GM12872 (cell line): Measurements from ENCODE around the gene ACAP3.

Source experiments
- TF ChIP-seq, protein P1 (sequence below): IDR thresholded peaks from 3 replicates; pipeline ENCODE4 v1.5.1; 2011; ENCODE audit warnings: low read depth, mild to moderate bottlenecking, low read length, moderate library complexity; ENCODE audit not compliant: insufficient read depth

The ACAP3 gene

DNA sequence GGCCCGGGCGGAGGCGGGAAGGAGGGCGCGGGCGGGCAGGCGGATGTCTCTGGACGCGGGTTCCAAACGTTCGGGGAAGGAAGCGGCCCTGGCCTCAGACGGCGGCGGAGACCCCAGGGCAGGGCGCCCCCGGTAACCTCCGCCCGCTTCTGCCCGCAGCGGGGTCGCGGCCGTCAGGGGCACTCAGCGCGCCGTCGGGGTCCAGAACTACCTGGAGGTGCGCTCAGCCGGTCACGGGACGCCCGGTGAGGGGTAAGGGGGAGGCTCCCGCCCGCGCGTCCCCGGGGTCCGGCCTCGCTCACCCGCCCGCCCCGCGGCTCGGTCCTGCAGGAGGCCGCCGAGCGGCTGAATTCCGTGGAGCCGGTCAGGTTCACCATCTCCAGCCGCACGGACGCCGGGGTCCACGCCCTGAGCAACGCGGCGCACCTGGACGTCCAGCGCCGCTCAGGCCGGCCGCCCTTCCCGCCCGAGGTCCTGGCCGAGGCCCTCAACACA is 1.1 kb upstream of the ACAP3 start:
- TF ChIP-seq, protein P1, sequence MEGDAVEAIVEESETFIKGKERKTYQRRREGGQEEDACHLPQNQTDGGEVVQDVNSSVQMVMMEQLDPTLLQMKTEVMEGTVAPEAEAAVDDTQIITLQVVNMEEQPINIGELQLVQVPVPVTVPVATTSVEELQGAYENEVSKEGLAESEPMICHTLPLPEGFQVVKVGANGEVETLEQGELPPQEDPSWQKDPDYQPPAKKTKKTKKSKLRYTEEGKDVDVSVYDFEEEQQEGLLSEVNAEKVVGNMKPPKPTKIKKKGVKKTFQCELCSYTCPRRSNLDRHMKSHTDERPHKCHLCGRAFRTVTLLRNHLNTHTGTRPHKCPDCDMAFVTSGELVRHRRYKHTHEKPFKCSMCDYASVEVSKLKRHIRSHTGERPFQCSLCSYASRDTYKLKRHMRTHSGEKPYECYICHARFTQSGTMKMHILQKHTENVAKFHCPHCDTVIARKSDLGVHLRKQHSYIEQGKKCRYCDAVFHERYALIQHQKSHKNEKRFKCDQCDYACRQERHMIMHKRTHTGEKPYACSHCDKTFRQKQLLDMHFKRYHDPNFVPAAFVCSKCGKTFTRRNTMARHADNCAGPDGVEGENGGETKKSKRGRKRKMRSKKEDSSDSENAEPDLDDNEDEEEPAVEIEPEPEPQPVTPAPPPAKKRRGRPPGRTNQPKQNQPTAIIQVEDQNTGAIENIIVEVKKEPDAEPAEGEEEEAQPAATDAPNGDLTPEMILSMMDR: no peak

DNA sequence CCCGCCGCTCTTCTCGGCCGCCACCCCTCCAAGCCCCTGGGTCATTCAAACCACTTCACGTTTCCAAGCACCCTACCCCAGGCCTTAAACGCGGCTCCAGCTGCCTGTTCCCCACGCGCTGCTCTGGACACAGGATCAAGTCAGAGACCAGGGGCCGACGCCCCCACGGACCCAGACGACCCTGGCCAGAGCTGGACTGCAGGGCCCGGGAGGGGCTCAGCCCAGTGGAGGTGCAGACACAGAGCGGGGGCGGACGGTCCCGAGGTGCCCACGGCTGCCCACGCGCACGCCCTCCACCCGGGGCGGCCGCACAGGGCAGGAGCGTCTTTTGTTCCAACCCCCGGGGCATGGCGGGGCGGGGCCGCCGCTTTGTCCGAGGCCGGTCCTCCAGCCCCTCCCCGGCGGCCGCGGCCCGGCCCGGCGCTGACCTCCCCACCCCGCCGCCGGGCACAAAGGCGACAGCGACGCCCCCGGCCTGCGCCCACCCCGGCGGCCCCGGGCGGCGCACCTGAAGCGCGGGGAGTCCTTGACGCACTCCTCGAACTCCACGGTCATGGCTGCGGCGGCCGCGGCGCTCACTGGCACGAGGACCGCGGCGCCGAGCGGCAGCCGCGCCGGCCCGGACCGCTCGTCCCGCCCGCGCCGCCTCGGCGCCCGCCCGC is 338 bp downstream of the ACAP3 start:
- TF ChIP-seq, protein P1: no peak

DNA sequence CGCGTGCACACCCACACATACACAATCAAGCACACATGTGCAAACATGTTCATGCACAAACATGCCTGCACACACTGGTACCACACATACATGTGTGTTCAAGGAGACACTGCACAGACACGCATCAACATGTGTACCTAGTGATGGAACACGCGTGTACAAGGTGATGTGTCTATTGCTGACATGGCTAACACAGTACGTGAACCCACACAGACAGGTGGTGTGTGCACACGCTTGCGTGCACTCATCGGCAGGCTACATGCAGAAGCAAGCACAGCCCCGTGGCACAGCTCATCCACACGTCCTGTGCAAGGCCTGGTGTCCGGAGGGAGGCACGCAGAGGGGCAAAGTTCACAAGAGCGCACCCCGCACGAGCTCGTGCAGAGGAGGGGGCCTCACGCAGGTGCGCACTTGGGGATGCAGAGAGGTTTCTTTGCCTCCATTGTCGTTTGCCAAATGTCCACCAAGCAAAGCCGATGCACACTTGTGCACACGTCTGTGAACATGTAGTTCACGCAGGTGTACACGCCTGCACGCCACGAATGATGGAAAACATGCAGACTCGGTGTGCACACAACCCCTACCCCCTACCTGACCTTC is 969 bp downstream of the ACAP3 start:
- TF ChIP-seq, protein P1: no peak

DNA sequence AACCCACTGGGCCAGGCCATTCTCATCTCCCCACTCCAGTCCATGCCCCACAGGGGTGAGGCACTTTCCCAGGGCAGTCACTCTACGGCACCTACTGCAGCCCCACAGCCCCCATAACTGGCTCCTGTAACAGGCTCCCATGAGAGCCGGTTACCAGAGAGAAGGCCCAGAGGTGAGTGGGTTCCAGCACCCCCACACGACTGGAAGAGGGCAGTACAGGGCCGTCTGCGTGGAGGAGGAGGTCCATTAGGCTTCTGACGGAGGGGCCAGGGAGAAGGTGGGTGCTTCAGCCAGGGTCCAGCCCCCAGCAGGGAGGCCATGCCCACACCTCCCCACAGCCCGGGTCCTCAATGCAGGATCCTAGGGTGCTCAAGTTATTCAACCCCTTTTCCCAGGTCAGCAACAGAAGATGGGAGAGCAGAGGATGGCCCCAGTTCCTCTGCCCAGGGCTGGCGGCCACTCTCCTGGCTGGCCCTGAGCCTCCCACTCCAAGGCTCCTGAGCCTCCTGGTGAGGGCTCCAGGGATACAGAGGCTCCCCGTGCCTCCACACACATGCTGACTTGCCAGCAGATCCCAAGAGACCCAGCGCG is 1.6 kb downstream of the ACAP3 start:
- TF ChIP-seq, protein P1: peak; percentile 49; the same call in 2 of the 3 replicates

DNA sequence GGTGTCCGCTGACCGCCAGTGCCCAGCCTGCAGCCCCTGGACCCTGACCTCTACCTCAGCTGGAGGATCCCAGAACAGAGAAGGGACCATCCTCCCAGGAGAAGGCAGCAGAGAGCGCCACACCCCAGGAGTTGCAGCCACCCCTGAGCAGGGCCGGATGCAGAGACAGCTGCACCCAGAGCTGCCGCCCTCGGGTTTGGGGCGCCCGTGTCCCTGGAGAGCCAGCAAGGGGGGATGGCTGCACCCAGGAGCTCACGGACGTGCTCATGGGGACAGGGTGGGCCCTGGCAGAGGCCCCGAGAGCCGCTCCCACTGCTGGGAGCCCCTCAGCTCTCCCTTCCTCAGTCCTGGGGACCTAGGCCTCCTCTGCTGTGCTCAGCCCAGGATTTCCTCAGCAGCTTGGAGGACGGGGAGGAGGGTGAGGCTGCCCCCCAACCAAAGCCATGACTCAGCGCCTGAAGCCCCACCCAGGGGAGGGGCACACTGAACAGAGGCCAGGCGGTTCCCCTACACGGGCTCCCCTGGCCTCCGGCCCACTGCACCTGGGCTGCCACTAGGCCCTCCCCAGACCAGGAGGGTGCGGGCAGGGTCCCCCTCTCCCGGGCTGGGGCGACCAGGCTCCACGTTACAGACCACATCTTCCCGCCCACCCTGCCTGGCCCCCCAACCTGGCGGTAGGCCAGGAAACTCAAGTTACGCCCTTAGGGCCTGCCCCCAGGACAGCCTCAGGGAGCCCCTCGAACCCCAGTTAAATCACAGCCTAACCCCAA is 2.2 kb downstream of the ACAP3 start:
- TF ChIP-seq, protein P1: peak; percentile 43; the same call in 2 of the 3 replicates

DNA sequence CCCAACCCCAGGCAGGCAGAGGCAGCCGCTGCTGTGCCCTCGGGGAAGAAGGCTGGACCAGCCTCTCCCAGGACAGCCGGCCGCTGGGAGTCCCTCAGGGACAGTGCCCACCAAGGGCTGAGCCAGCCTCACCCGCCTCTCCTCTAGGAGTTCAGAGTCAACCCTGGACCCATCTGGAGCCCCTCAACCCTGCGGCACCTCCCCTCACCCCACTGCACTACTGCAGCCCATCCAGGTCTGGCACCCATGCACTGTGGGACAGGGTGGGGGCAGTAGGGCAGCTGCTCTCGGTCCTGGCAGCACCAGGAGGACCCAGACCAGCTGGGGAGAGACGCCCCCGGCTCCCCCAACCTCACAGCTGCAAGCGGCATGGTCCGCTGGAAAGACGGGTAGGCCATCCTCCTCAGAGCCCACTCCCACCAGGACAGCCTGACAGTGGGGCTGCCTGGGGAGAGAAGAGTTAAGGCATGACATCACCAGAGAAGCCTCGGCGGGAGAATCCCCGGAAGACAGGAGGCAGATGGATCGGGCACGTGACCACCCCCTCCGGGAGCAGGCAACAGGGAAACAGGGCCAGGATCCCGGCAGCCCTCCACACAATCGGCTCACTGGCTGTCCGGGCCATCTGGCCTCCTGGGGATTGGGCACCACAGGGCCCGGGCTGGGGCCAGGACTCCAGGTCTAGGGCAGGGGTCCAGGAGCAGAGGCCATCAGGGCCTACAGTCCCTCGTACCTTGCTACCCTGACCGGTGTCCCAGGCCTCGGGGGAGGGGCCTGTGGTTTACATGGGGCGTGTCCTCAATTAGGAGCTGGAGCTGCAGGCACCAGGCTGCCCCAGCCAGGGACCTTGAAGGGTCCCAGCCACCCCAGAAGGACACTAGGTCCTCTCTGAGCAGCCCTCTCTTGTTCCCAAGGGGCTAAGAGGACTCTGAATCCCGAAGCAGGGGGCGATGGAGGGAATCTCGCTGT is 3.1 kb downstream of the ACAP3 start:
- TF ChIP-seq, protein P1: no peak
